Smooth muscle cell (in vitro differentiated cells): ENCODE measurements around the gene KRTAP5-1. TPM values are rescaled to one million over a fixed set of nuclear protein-coding genes. Genes with fewer than 3 reads are reported as not detected.

Experiments
- DNase-seq: peaks from one replicate; lab custom pipeline; 2025; ENCODE audit not compliant: unreplicated experiment; lab: John Stamatoyannopoulos, UW
- H2AFZ ChIP-seq: fragments of 200-600 bp; sonication (generic); 2 replicates; pipeline ENCODE4 v1.6.0; 2016; ENCODE audit warnings: antibody characterized with exemption, low read depth, mild to moderate bottlenecking
- H3F3A ChIP-seq: fragments of 200-600 bp; sonication (generic); 2 replicates; pipeline ENCODE4 v1.6.0; 2017; ENCODE audit warnings: antibody characterized with exemption, low read depth
- H3K27ac ChIP-seq: fragments of 200-600 bp; sonication (generic); 2 replicates; pipeline ENCODE4 v1.5.1; 2016; ENCODE audit warnings: low read depth, mild to moderate bottlenecking
- H3K27me3 ChIP-seq: fragments of 200-600 bp; sonication (generic); 2 replicates; pipeline ENCODE4 v1.6.1; 2016; ENCODE audit warnings: low read depth, mild to moderate bottlenecking
- H3K36me3 ChIP-seq: fragments of 200-600 bp; sonication (generic); 2 replicates; pipeline ENCODE4 v1.5.1; 2016; ENCODE audit warnings: low read depth
- H3K4me1 ChIP-seq: fragments of 200-600 bp; sonication (generic); 2 replicates; pipeline ENCODE4 v1.5.1; 2016; ENCODE audit warnings: low read depth
- H3K4me2 ChIP-seq: fragments of 200-600 bp; sonication (generic); 2 replicates; pipeline ENCODE4 v1.6.0; 2016; ENCODE audit warnings: mild to moderate bottlenecking
- H3K4me3 ChIP-seq: fragments of 200-600 bp; sonication (generic); 2 replicates; pipeline ENCODE4 v1.5.1; 2016; ENCODE audit warnings: mild to moderate bottlenecking
- H3K79me2 ChIP-seq: fragments of 200-600 bp; sonication (generic); 2 replicates; pipeline ENCODE4 v1.6.0; 2016; ENCODE audit warnings: low read depth, mild to moderate bottlenecking
- H3K9ac ChIP-seq: fragments of 200-600 bp; sonication (generic); 2 replicates; pipeline ENCODE4 v1.6.0; 2016; ENCODE audit warnings: low read depth
- H3K9me3 ChIP-seq: fragments of 200-600 bp; sonication (generic); replicated peaks from 2 replicates; pipeline ENCODE4 v1.5.1; 2016; ENCODE audit warnings: low read depth
- H4K20me1 ChIP-seq: fragments of 200-600 bp; sonication (generic); 2 replicates; pipeline ENCODE4 v1.6.0; 2016; ENCODE audit warnings: low read depth
- WGBS: methylation state at CpG from one replicate; pipeline ENCODE4 v1.1.7; 2016; ENCODE audit warnings: low lambda C conversion rate; 5-methylcytosine and 5-hydroxymethylcytosine counted together
- polyA plus RNA-seq: library from polyadenylated mRNA; unstranded; fragments of >200 nt; fragmentation: Nextera tagmentation; extraction: Ambion mirVana; gene quantifications from 2 replicates; pipeline ENCODE4 v1.2.1, GENCODE V29; 2016
- total RNA-seq: library from RNA; depleted of rRNA; stranded (reverse); fragments of >200 nt; gene quantifications from 2 replicates; pipeline ENCODE4 v1.2.3, GENCODE V29; 2014
- TF ChIP-seq, protein P1 (sequence below): fragments of 200-600 bp; sonication (generic); IDR thresholded peaks from 2 replicates; pipeline ENCODE4 v1.5.1; 2017; ENCODE audit warnings: borderline replicate concordance, mild to moderate bottlenecking, antibody characterized with exemption; ENCODE audit not compliant: insufficient read depth, poor library complexity, severe bottlenecking

Gene KRTAP5-1
- total and polyA plus RNA-seq, 2 experiments from 2014 or later: not detected

DNA sequence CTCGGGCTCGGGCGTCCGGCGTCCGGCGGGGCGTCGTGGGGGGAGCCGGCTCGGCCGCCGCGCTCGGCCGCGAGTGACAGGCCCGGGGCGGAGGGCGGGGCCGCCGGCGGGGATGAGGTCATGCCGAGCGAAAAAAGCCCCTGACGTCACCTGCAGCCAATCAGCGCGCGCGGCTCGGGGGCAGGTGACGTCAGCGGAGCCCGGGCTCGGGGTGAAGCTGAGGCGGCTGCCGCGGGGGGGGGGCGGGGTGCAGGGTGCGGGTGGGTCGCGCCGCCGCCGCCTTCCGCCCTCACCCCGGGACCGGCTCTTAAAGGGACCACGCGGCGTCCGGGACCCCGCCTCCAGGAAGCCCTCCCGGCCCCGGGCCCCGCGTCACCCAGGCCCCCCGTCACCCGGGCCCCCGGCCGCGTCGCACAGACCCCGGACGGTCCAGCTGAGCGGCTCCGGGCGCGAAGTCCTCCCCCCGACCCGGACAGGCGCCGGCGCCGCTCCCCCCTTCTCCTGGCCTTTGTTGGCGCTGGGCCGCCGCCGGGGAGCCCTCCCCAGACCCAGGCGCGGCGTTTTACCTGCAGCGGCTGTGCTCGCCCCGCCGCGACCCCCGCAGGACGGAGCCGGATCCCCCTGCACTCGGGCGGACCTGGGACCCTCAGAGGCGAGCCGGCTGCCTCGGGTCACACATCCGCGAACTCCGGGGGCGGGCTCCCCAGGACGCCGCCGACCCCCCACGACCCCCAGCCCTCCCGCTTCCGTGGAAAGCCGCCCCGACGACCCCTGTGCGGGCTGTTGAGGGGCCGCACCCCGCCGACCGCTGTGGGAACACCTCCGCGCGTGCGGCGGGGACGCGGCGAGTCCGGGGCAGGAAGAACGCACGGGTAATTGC is 12.6 kb downstream of the KRTAP5-1 start, which contains the start of gene DUSP8:
DUSP8 (minus strand) TSS at position 75 of the 880 bp plus-strand sequence. CDS start 6,445 bp downstream, outside the sequence.
- peak within 1 kb of the TSS; percentile 20 for H3K27ac ChIP-seq
- peaks cover 29% of the 10 kb centered on the region for H3K27me3 ChIP-seq
- peak within 1 kb of the TSS; percentile 97 for H3K9ac ChIP-seq
- H3K4me1 ChIP-seq: no peaks in the 10 kb centered on the region
- no peaks in the 10 kb centered on the region for H3F3A ChIP-seq
- peak; percentile 74 for DNase-seq
- peak within 1 kb of the TSS; percentile 96 for H3K4me2 ChIP-seq
- peak within 1 kb of the TSS; percentile 75 for H2AFZ ChIP-seq
- TF ChIP-seq, protein P1, sequence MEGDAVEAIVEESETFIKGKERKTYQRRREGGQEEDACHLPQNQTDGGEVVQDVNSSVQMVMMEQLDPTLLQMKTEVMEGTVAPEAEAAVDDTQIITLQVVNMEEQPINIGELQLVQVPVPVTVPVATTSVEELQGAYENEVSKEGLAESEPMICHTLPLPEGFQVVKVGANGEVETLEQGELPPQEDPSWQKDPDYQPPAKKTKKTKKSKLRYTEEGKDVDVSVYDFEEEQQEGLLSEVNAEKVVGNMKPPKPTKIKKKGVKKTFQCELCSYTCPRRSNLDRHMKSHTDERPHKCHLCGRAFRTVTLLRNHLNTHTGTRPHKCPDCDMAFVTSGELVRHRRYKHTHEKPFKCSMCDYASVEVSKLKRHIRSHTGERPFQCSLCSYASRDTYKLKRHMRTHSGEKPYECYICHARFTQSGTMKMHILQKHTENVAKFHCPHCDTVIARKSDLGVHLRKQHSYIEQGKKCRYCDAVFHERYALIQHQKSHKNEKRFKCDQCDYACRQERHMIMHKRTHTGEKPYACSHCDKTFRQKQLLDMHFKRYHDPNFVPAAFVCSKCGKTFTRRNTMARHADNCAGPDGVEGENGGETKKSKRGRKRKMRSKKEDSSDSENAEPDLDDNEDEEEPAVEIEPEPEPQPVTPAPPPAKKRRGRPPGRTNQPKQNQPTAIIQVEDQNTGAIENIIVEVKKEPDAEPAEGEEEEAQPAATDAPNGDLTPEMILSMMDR: no peak
- peaks cover 6% of the 10 kb centered on the region for H3K79me2 ChIP-seq
- no peaks in the 10 kb centered on the region for H3K9me3 ChIP-seq
- H3K36me3 ChIP-seq: no peaks in the 10 kb centered on the region
- peak within 1 kb of the TSS; percentile 75 for H3K4me3 ChIP-seq
- WGBS: 2% methylated on average over 56 of the region's 124 CpGs
- H4K20me1 ChIP-seq: peaks cover 37% of the 10 kb centered on the region

DNA sequence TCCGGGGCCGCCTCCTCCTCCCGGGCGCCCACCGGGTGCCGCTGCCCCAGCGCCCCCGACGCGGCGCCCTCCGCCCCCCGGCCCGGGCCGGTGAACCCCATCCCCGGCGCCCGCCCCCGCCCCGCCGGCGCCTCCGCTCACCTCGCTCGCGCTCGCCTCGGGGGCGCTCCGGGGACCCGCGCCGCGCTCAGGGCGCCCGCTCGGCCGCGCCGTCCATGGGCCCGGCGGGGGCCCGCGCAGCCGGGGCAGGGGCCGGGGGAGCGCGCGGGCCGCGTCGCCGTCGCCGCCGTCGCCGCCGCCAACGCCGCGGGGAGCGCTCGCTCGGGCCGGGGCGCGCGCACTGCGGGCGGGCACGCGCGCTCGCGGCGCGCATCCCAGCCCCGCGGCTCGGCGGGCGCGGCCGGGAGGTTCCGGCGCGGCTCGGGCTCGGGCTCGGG is 13.3 kb downstream of the KRTAP5-1 start:
- H2AFZ ChIP-seq: no peak overlapping the region
- no peaks in the 10 kb centered on the region for H3F3A ChIP-seq
- peaks cover 29% of the 10 kb centered on the region for H3K27me3 ChIP-seq
- no peak for DNase-seq
- peaks cover 6% of the 10 kb centered on the region for H3K79me2 ChIP-seq
- peak overlapping the region; percentile 53 for H3K4me3 ChIP-seq
- H3K4me2 ChIP-seq: peak overlapping the region; percentile 81
- H3K36me3 ChIP-seq: no peaks in the 10 kb centered on the region
- H3K9ac ChIP-seq: peak overlapping the region; percentile 87
- H3K27ac ChIP-seq: no peak overlapping the region
- TF ChIP-seq, protein P1: no peak
- H3K9me3 ChIP-seq: no peaks in the 10 kb centered on the region
- WGBS: under 1% methylated on average over 34 of the region's 91 CpGs
- no peaks in the 10 kb centered on the region for H3K4me1 ChIP-seq
- peaks cover 44% of the 10 kb centered on the region for H4K20me1 ChIP-seq

DNA sequence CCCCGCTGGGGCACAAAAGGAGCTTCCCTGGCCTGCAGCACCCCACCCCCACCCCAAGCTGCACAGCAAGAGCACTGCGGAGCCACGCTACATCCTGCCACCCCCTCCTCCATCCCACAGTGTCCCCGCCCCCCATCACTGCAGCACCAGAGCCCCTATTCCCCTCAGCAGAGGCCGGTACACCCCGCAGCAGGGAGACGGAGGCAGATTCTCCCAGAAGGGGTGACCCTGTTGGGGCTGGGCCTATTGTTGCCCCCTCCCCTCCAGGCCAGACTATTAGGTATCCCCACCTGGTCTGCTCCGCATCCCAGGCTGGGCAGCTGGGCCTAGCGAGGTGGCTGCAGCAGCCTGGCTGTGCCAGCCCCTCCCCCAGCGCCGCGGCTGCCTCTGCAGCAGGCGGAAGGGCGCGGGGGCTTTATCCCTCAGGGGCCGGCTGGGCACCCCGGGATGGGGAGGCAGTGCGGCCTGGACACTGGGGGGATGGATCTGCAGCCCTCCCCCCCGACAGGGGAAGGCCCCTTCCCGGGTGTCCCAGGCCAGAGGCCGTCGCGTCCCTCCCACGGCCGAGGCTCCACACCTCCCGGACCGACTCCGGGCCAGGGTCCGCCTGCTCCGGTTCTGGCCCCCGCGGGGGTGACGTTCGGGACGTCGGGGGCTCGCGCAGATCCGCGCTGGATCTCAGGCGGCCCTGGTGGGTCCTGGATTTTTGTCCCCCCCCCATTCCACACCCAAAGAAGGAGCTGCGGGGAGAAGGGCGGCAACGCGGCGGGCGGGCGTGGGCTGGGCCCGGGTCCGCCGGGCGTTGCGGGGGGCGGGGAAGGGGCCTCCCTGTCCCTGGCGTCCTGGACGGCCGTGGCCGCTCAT is 14.0 kb downstream of the KRTAP5-1 start:
- WGBS: 8% methylated on average over 33 of the region's 58 CpGs
- H2AFZ ChIP-seq: no peak overlapping the region
- TF ChIP-seq, protein P1: no peak
- H3K4me1 ChIP-seq: no peaks in the 10 kb centered on the region
- peaks cover 50% of the 10 kb centered on the region for H4K20me1 ChIP-seq
- peaks cover 29% of the 10 kb centered on the region for H3K27me3 ChIP-seq
- no peaks in the 10 kb centered on the region for H3F3A ChIP-seq
- H3K9me3 ChIP-seq: no peaks in the 10 kb centered on the region
- no peak overlapping the region for H3K27ac ChIP-seq
- no peaks in the 10 kb centered on the region for H3K36me3 ChIP-seq
- peak overlapping the region; percentile 87 for H3K9ac ChIP-seq
- peak overlapping the region; percentile 53 for H3K4me3 ChIP-seq
- H3K4me2 ChIP-seq: peak overlapping the region; percentile 81
- peaks cover 6% of the 10 kb centered on the region for H3K79me2 ChIP-seq
- DNase-seq: no peak
